ENCODE results near the gene NECTIN1. TPM values are rescaled to one million over a fixed set of nuclear protein-coding genes. Genes with fewer than 3 reads are reported as not detected.

Gene NECTIN1
- total and polyA plus RNA-seq, 2 of the 13 experiments (the other 11 are each of a cell fraction or from before 2014, with no cell fraction given): 3.9 to 7.3 TPM

- TF ChIP-seq ZBED4 (CRISPR knock-in tag; IDR thresholded peaks at IDR 0.05; ENCODE audit: borderline replicate concordance) (no peak), SIN3A (IDR thresholded peaks at IDR 0.05; ENCODE audit: borderline replicate concordance, low read depth, low read length) (no peak)
These were observed 140.0 kb downstream of the NECTIN1 start (continued) for GRCh38 chr11:119589001-119589400.

Small RNAs within 50 kb of the gene (small RNA-seq; reads per million reads assigned to genes)
- 0 to 0.97 (median 0) reads per million in 3 experiments for gene RNU6-1123P (ENCODE audit: insufficient read depth in 2 of 3, insufficient read length in 3 of 3, low read depth in 2 of 3, low replicate concordance in 1 of 3)

Data from HepG2 (cell line).